ENCODE results near the gene TREH. TPM values are rescaled to one million over a fixed set of nuclear protein-coding genes. Genes with fewer than 3 reads are reported as not detected.
"Not testable (repeated sequence)": the region's sequence is repeated elsewhere in the genome, so short reads cannot be mapped to it uniquely, and the experiment has no call there.

TREH gene
- total RNA-seq: not detected in 2 replicates

- no peak for DNase-seq (ENCODE audit: low read depth)
- no peaks in the 10 kb centered on the region for H3K36me3 ChIP-seq (ENCODE audit: control insufficient read depth, insufficient read depth, low read length)
- no peak within 1 kb of the TSS for H3K4me3 ChIP-seq (ENCODE audit: low read depth, low read length)
- no peak for TF ChIP-seq CTCF (IDR thresholded peaks at IDR 0.05; ENCODE audit: insufficient read depth, low read length, poor library complexity, severe bottlenecking)
- peaks cover 3% of the 10 kb centered on the region for H3K27me3 ChIP-seq (ENCODE audit: control insufficient read depth, insufficient read depth, low read length)
Measured at GRCh38 chr11:118679483-118679882, at the start of gene TREH. TSS of gene TREH (minus strand) at chr11:118679650. CDS start at chr11:118679627, 23 bp downstream.

GRCh38 chr11:118728112-118728511 is 48.7 kb upstream of the TREH start:
- H3K27me3 ChIP-seq (ENCODE audit: control insufficient read depth, insufficient read depth, low read length); H3K4me3 ChIP-seq (ENCODE audit: low read depth, low read length); DNase-seq (ENCODE audit: low read depth); H3K36me3 ChIP-seq (ENCODE audit: control insufficient read depth, insufficient read depth, low read length): not testable (repeated sequence)

- DNase-seq (ENCODE audit: low read depth); H3K27me3 ChIP-seq (ENCODE audit: control insufficient read depth, insufficient read depth, low read length); H3K4me3 ChIP-seq (ENCODE audit: low read depth, low read length); H3K36me3 ChIP-seq (ENCODE audit: control insufficient read depth, insufficient read depth, low read length): not testable (repeated sequence)
Measured at GRCh38 chr11:118727721-118728066, 48.2 kb upstream of the TREH start.

- not testable (repeated sequence) for H3K4me3 ChIP-seq (ENCODE audit: low read depth, low read length); DNase-seq (ENCODE audit: low read depth); H3K36me3 ChIP-seq (ENCODE audit: control insufficient read depth, insufficient read depth, low read length); H3K27me3 ChIP-seq (ENCODE audit: control insufficient read depth, insufficient read depth, low read length)
Measured at GRCh38 chr11:118727001-118727720, 47.7 kb upstream of the TREH start.

- H3K4me3 ChIP-seq (ENCODE audit: low read depth, low read length); DNase-seq (ENCODE audit: low read depth); H3K27me3 ChIP-seq (ENCODE audit: control insufficient read depth, insufficient read depth, low read length); H3K36me3 ChIP-seq (ENCODE audit: control insufficient read depth, insufficient read depth, low read length): not testable (repeated sequence)
Measured at GRCh38 chr11:118721478-118722015, 42.1 kb upstream of the TREH start.

GRCh38 chr11:118720740-118721139 is 41.3 kb upstream of the TREH start:
- H3K36me3 ChIP-seq (ENCODE audit: control insufficient read depth, insufficient read depth, low read length); DNase-seq (ENCODE audit: low read depth); H3K4me3 ChIP-seq (ENCODE audit: low read depth, low read length): not testable (repeated sequence)

GRCh38 chr11:118720078-118720477 is 40.6 kb upstream of the TREH start:
- not testable (repeated sequence) for DNase-seq (ENCODE audit: low read depth); H3K27me3 ChIP-seq (ENCODE audit: control insufficient read depth, insufficient read depth, low read length); H3K4me3 ChIP-seq (ENCODE audit: low read depth, low read length); H3K36me3 ChIP-seq (ENCODE audit: control insufficient read depth, insufficient read depth, low read length)

More at GRCh38 chr11:118720740-118721139, 41.3 kb upstream of the TREH start:
- H3K27me3 ChIP-seq (ENCODE audit: control insufficient read depth, insufficient read depth, low read length): not testable (repeated sequence)

- not testable (repeated sequence) for H3K4me3 ChIP-seq (ENCODE audit: low read depth, low read length); H3K36me3 ChIP-seq (ENCODE audit: control insufficient read depth, insufficient read depth, low read length); H3K27me3 ChIP-seq (ENCODE audit: control insufficient read depth, insufficient read depth, low read length); DNase-seq (ENCODE audit: low read depth)
Measured at GRCh38 chr11:118718562-118718961, 39.1 kb upstream of the TREH start.

- H3K36me3 ChIP-seq (ENCODE audit: control insufficient read depth, insufficient read depth, low read length); DNase-seq (ENCODE audit: low read depth); H3K27me3 ChIP-seq (ENCODE audit: control insufficient read depth, insufficient read depth, low read length); H3K4me3 ChIP-seq (ENCODE audit: low read depth, low read length): not testable (repeated sequence)
Measured at GRCh38 chr11:118717733-118718132, 38.3 kb upstream of the TREH start.

- not testable (repeated sequence) for H3K36me3 ChIP-seq (ENCODE audit: control insufficient read depth, insufficient read depth, low read length); H3K4me3 ChIP-seq (ENCODE audit: low read depth, low read length); DNase-seq (ENCODE audit: low read depth); H3K27me3 ChIP-seq (ENCODE audit: control insufficient read depth, insufficient read depth, low read length)
Measured at GRCh38 chr11:118717221-118717620, 37.8 kb upstream of the TREH start.
